Astrocyte of the cerebellum (primary cell): ENCODE data around the gene CNNM2.

Experiments used
- DNase-seq: peaks from one replicate; pipeline ENCODE4 v3.0.0-alpha.2; 2011; ENCODE audit warnings: low read depth
- H3K4me3 ChIP-seq: 2 replicates; pipeline ENCODE4 v1.5.1; 2011; ENCODE audit warnings: mild to moderate bottlenecking, low read depth, low read length, moderate library complexity
- CTCF ChIP-seq: IDR thresholded peaks from 2 replicates; pipeline ENCODE4 v1.5.1; 2012; ENCODE audit warnings: low read length, low read depth, moderate library complexity, mild to moderate bottlenecking; ENCODE audit errors: missing control alignments
- in situ Hi-C: cut with HindIII; loops from 2 replicates; pipeline ENCODE4 v1.10.0; 2017; ENCODE audit warnings: low sequenced_read_pairs

The CNNM2 gene

GRCh38 chr10:103100620-103101019, 182.5 kb downstream of the CNNM2 start:
- DNase-seq, result no peak
- no peak overlapping the region for H3K4me3 ChIP-seq
- in situ Hi-C loops, result no loop called here
- no peak for TF ChIP-seq CTCF

- H3K4me3 ChIP-seq, result no peak overlapping the region
- in situ Hi-C loops, result no loop called here
- TF ChIP-seq CTCF, result no peak
- no peak for DNase-seq
These were observed 184.1 kb downstream of the CNNM2 start for GRCh38 chr10:103102195-103102594.

- in situ Hi-C loops, result no loop called here
- TF ChIP-seq CTCF, result no peak
- no peak overlapping the region for H3K4me3 ChIP-seq
- DNase-seq, result no peak
These were observed 185.9 kb downstream of the CNNM2 start for GRCh38 chr10:103103989-103104388.

- H3K4me3 ChIP-seq, result no peak overlapping the region
- in situ Hi-C loops, result no loop called here
- TF ChIP-seq CTCF, result no peak
- DNase-seq, result no peak
These were observed 186.6 kb downstream of the CNNM2 start for GRCh38 chr10:103104721-103105120.

GRCh38 chr10:103105462-103105861, 187.4 kb downstream of the CNNM2 start:
- DNase-seq, result no peak
- no peak for TF ChIP-seq CTCF
- in situ Hi-C loops, result no loop called here
- no peak overlapping the region for H3K4me3 ChIP-seq

GRCh38 chr10:103106539-103106938, 188.4 kb downstream of the CNNM2 start:
- in situ Hi-C loops, result no loop called here
- no peak for DNase-seq
- no peak for TF ChIP-seq CTCF
- no peak overlapping the region for H3K4me3 ChIP-seq

GRCh38 chr10:103109821-103110220, 191.7 kb downstream of the CNNM2 start:
- no peak for DNase-seq
- no peak for TF ChIP-seq CTCF
- H3K4me3 ChIP-seq, result no peak overlapping the region
- in situ Hi-C loops, result no loop called here
